Posterior vena cava (tissue), 2 donors: ENCODE measurements around the gene SRSF7. TPM values are rescaled to one million over a fixed set of nuclear protein-coding genes. Genes with fewer than 3 reads are reported as not detected.
"Not testable (repeated sequence)": the region's sequence is repeated elsewhere in the genome, so short reads cannot be mapped to it uniquely, and the experiment has no call there.

ENCODE experiments used
- DNase-seq: peaks from one replicate; pipeline ENCODE4 v3.0.0-alpha.2; 2020; ENCODE audit warnings: low spot score
- intact Hi-C, 2 donors: fragments of 100-400 bp; cut with DNase I; formaldehyde crosslinking; loops; one replicate each; pipeline versions ENCODE4 v1.14.1 to v1.14.2; 2022 to 2023
- total RNA-seq, 2 donors: library from RNA; stranded (reverse); fragmentation: NEBNext Ultra II Directional; extraction: Animal tissue kit (Norgen Biotek cat#: 25700); gene quantifications; one replicate each; pipeline ENCODE4 v1.2.1, GENCODE V29; 2021
- donor health status: DM: yes; HTN: yes; CAD: no.
- donor health status: DM: yes; HTN: yes; CAD: no.

Gene SRSF7
- total RNA-seq, 2 donors from 2014 or later, result 95.3 to 103 TPM

- DNase-seq, result no peak
- intact Hi-C loops, result no loop called here
Observed at GRCh38 chr2:38711558-38711957, 39.6 kb downstream of the SRSF7 start.

- intact Hi-C loops, result no loop called here
- no peak for DNase-seq
Observed at GRCh38 chr2:38709567-38710194, 41.5 kb downstream of the SRSF7 start.

- no peak for DNase-seq
- intact Hi-C loops, result no loop called here
Observed at GRCh38 chr2:38708900-38709566, 42.1 kb downstream of the SRSF7 start.

- intact Hi-C loops, DNase-seq: not testable (repeated sequence)
Observed at GRCh38 chr2:38708491-38708890, 42.7 kb downstream of the SRSF7 start.

GRCh38 chr2:38706846-38707345 is 44.3 kb downstream of the SRSF7 start:
- intact Hi-C loops, result no loop called here
- DNase-seq, result no peak

GRCh38 chr2:38704664-38705063 is 46.5 kb downstream of the SRSF7 start:
- no peak for DNase-seq
- intact Hi-C loops, result no loop called here

GRCh38 chr2:38703336-38703735 is 47.8 kb downstream of the SRSF7 start:
- DNase-seq, intact Hi-C loops: not testable (repeated sequence)

GRCh38 chr2:38702413-38702812 is 48.7 kb downstream of the SRSF7 start:
- intact Hi-C loops, result no loop called here
- no peak for DNase-seq

- no peak for DNase-seq
- intact Hi-C loops, result no loop called here
Observed at GRCh38 chr2:38701542-38701941, 49.6 kb downstream of the SRSF7 start.

GRCh38 chr2:38700881-38701458 is 50.2 kb downstream of the SRSF7 start:
- no peak for DNase-seq
- intact Hi-C loops, result no loop called here

- intact Hi-C loops, result no loop called here
- DNase-seq, result no peak
Observed at GRCh38 chr2:38700113-38700785, 50.9 kb downstream of the SRSF7 start.

- DNase-seq, result no peak
- intact Hi-C loops, result no loop called here
Observed at GRCh38 chr2:38698467-38699003, 52.6 kb downstream of the SRSF7 start.

GRCh38 chr2:38697116-38697840 is 53.9 kb downstream of the SRSF7 start:
- intact Hi-C loops, result no loop called here
- DNase-seq, result no peak

Other genes with a start within 250 kb of the SRSF7 start
- gene HNRNPLL, start 148.4 kb downstream of the SRSF7 start, total RNA-seq, result 10 to 100 TPM; 54.6 to 55.6 TPM
- gene GALM, start 85.2 kb downstream of the SRSF7 start, total RNA-seq, result 10 to 100 TPM; 10.8 to 18.3 TPM
- gene GEMIN6, start 26.8 kb upstream of the SRSF7 start, total RNA-seq, result 1 to 10 TPM; 9.0 to 9.3 TPM
- 10 to 100 TPM; 13.6 to 21.0 TPM for gene DHX57, start 124.6 kb upstream of the SRSF7 start, total RNA-seq
- gene MORN2, start 124.6 kb upstream of the SRSF7 start, total RNA-seq, result 10 to 100 TPM; 11.2 to 14.9 TPM
- 1 to 10 TPM in 1 of 2 donors, under 1 TPM in 1; 0.48 to 1.1 TPM for gene ARHGEF33, start 138.5 kb upstream of the SRSF7 start, total RNA-seq